Fibroblast of gingiva (primary cell): ENCODE results near the gene ATP5MK.
"Not testable (repeated sequence)": the region's sequence is repeated elsewhere in the genome, so short reads cannot be mapped to it uniquely, and the experiment has no call there.

ENCODE experiments used
- DNase-seq: peaks from one replicate; pipeline ENCODE4 v3.0.0-alpha.2; 2011; ENCODE audit warnings: low read depth

The ATP5MK gene

GRCh38 chr10:103396067-103396788, at the start of gene ATP5MK, which contains the start of gene PDCD11:
TSS of gene ATP5MK (minus strand) at chr10:103396475. CDS start at chr10:103392457, 4,018 bp downstream.
TSS of gene PDCD11 (plus strand) at chr10:103396626. CDS start at chr10:103398427, 1,801 bp downstream.
- peak; percentile 96 for DNase-seq

- no peak for DNase-seq
Measured at GRCh38 chr10:103445366-103445765, 49.1 kb upstream of the ATP5MK start.

GRCh38 chr10:103444478-103444877, 48.2 kb upstream of the ATP5MK start:
- no peak for DNase-seq

GRCh38 chr10:103443475-103444185, 47.4 kb upstream of the ATP5MK start:
- no peak for DNase-seq

GRCh38 chr10:103442031-103442461, 45.8 kb upstream of the ATP5MK start:
- no peak for DNase-seq

- DNase-seq: no peak
Measured at GRCh38 chr10:103441611-103442010, 45.3 kb upstream of the ATP5MK start.

- no peak for DNase-seq
Measured at GRCh38 chr10:103441206-103441605, 44.9 kb upstream of the ATP5MK start.

- no peak for DNase-seq
Measured at GRCh38 chr10:103440416-103440815, 44.1 kb upstream of the ATP5MK start.

GRCh38 chr10:103439776-103440175, 43.5 kb upstream of the ATP5MK start:
- no peak for DNase-seq

- DNase-seq: peak; percentile 28
Measured at GRCh38 chr10:103433858-103434257, 37.6 kb upstream of the ATP5MK start.

GRCh38 chr10:103431902-103432301, 35.6 kb upstream of the ATP5MK start:
- DNase-seq: no peak

- DNase-seq: no peak
Measured at GRCh38 chr10:103429647-103430046, 33.4 kb upstream of the ATP5MK start.

GRCh38 chr10:103428989-103429643, 32.8 kb upstream of the ATP5MK start:
- DNase-seq: no peak

GRCh38 chr10:103427866-103428265, 31.6 kb upstream of the ATP5MK start:
- no peak for DNase-seq

GRCh38 chr10:103423748-103424147, 27.5 kb upstream of the ATP5MK start:
- no peak for DNase-seq

- no peak for DNase-seq
Measured at GRCh38 chr10:103419101-103419500, 22.8 kb upstream of the ATP5MK start.

GRCh38 chr10:103417601-103418000, 21.3 kb upstream of the ATP5MK start:
- DNase-seq: no peak

GRCh38 chr10:103417148-103417469, 20.8 kb upstream of the ATP5MK start:
- DNase-seq: not testable (repeated sequence)

- peak; percentile 55 for DNase-seq
Measured at GRCh38 chr10:103416436-103417147, 20.3 kb upstream of the ATP5MK start.

- no peak for DNase-seq
Measured at GRCh38 chr10:103415581-103415980, 19.3 kb upstream of the ATP5MK start.

GRCh38 chr10:103413564-103413963, 17.3 kb upstream of the ATP5MK start:
- no peak for DNase-seq

- DNase-seq: no peak
Measured at GRCh38 chr10:103397191-103397825, 1.0 kb upstream of the ATP5MK start.
